Activated CD8-positive, alpha-beta memory T cell treated with anti-CD3 and anti-CD28 coated beads for 24 hours (primary cell): ENCODE measurements around the gene SPC25.
"Not testable (repeated sequence)": the region's sequence is repeated elsewhere in the genome, so short reads cannot be mapped to it uniquely, and the experiment has no call there.

Experiments
- DNase-seq: peaks from one replicate; pipeline ENCODE4 v3.0.0-alpha.2; 2020

The SPC25 gene

GRCh38 chr2:168901003-168901402 lies 10.8 kb upstream of the SPC25 start, which contains the start of gene G6PC2:
TSS of gene G6PC2 (plus strand) at chr2:168901291. CDS start at chr2:168901332, 41 bp downstream.
- no peak for DNase-seq

GRCh38 chr2:168897449-168897848 lies 7.2 kb upstream of the SPC25 start:
- DNase-seq = no peak

- DNase-seq = no peak
Observed at GRCh38 chr2:168896783-168897182, 6.6 kb upstream of the SPC25 start.

- no peak for DNase-seq
Observed at GRCh38 chr2:168895771-168896170, 5.5 kb upstream of the SPC25 start.

GRCh38 chr2:168894720-168895119 lies 4.5 kb upstream of the SPC25 start:
- DNase-seq = no peak

- no peak for DNase-seq
Observed at GRCh38 chr2:168894101-168894500, 3.9 kb upstream of the SPC25 start.

GRCh38 chr2:168892327-168892726 lies 2.1 kb upstream of the SPC25 start:
- no peak for DNase-seq

GRCh38 chr2:168889635-168890005 lies 610 bp downstream of the SPC25 start:
- no peak for DNase-seq

GRCh38 chr2:168884975-168885374 lies 5.3 kb downstream of the SPC25 start:
- DNase-seq = no peak

- DNase-seq = not testable (repeated sequence)
Observed at GRCh38 chr2:168882163-168882562, 8.1 kb downstream of the SPC25 start.

- no peak for DNase-seq
Observed at GRCh38 chr2:168874368-168875054, 15.7 kb downstream of the SPC25 start.

- not testable (repeated sequence) for DNase-seq
Observed at GRCh38 chr2:168870824-168871223, 19.4 kb downstream of the SPC25 start.

- DNase-seq = not testable (repeated sequence)
Observed at GRCh38 chr2:168870369-168870768, 19.9 kb downstream of the SPC25 start.

- DNase-seq = not testable (repeated sequence)
Observed at GRCh38 chr2:168867164-168867563, 23.1 kb downstream of the SPC25 start.

GRCh38 chr2:168858146-168858545 lies 32.1 kb downstream of the SPC25 start:
- no peak for DNase-seq

GRCh38 chr2:168855601-168856000 lies 34.6 kb downstream of the SPC25 start:
- DNase-seq = no peak

- DNase-seq = no peak
Observed at GRCh38 chr2:168854651-168855050, 35.6 kb downstream of the SPC25 start.

- no peak for DNase-seq
Observed at GRCh38 chr2:168853471-168853870, 36.8 kb downstream of the SPC25 start.

- DNase-seq = no peak
Observed at GRCh38 chr2:168852481-168852880, 37.7 kb downstream of the SPC25 start.

- no peak for DNase-seq
Observed at GRCh38 chr2:168851674-168852320, 38.4 kb downstream of the SPC25 start.

- no peak for DNase-seq
Observed at GRCh38 chr2:168850846-168851245, 39.4 kb downstream of the SPC25 start.

- DNase-seq = no peak
Observed at GRCh38 chr2:168849610-168850009, 40.6 kb downstream of the SPC25 start.

- DNase-seq = no peak
Observed at GRCh38 chr2:168848225-168848624, 42.0 kb downstream of the SPC25 start.

GRCh38 chr2:168843253-168843652 lies 47.0 kb downstream of the SPC25 start:
- no peak for DNase-seq

GRCh38 chr2:168841445-168841844 lies 48.8 kb downstream of the SPC25 start:
- DNase-seq = no peak
